Retina (tissue), 1 donor: ENCODE results near the gene PDSS2.
"Not testable (repeated sequence)": the region's sequence is repeated elsewhere in the genome, so short reads cannot be mapped to it uniquely, and the experiment has no call there.

ENCODE experiments used
- DNase-seq: peaks from one replicate; pipeline ENCODE4 v3.0.0-alpha.2; 2016

PDSS2 gene, protein sequence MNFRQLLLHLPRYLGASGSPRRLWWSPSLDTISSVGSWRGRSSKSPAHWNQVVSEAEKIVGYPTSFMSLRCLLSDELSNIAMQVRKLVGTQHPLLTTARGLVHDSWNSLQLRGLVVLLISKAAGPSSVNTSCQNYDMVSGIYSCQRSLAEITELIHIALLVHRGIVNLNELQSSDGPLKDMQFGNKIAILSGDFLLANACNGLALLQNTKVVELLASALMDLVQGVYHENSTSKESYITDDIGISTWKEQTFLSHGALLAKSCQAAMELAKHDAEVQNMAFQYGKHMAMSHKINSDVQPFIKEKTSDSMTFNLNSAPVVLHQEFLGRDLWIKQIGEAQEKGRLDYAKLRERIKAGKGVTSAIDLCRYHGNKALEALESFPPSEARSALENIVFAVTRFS

DNA sequence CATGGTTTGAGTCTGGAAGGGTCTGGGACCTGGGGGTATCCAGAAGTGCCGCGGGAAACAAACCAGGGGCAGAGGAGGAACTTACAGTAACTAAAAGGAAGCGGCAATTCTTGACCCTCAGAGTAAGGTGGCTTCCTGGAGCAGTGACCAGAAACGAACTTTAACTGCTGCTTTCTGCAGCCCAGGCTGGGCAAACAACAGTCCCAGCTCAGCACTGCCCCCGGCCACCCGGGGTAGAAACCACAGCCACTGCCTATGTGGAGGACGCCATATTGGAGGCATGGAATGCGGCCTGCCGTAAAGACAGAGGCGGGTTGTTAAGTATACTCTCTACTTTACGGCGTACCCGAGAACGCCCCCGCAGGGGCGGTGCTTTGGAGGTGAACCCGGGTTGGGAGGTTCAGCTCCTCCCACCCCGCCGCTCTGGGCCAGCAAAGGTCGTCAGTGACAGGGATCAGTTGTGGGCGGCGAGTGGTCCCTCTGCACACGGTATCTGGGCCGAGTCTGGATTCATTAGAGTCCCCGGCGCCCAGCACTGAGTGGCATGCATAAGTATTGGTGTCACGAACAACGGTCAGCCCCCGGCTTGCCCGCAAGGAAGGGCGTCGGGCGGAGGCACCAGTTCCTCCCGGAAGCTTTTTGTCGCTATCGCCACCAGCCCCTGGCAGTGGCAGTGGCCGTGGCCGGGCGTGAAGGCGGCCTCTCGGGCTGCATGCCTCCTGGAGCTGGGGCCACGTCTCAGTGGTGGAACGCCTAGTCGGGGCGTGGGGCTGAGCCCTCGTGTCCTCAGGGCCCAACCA, at the start of gene PDSS2:
TSS of gene PDSS2 (minus strand) at position 282 of the 800 bp plus-strand sequence. CDS start at position 3, 279 bp downstream.
- DNase-seq, result peak; percentile 97

DNA sequence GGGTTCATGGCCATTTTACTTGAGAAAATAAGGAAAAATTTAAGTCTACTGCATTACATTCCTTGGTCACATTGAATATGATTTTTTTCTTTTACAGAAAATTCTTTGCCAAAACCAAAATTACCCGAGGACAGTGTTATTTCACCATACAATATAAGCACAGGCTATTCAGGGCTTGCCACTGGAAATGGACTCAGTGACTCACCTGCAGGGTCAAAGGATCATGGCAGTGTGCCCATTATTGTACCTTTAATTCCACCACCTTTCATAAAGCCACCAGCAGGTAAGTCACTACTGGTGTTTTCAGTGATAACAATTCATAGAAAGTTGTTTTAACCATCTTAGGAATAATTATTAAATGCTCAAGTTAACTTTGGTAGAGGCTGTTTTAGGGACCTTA, 46.8 kb upstream of the PDSS2 start:
- no peak for DNase-seq

DNA sequence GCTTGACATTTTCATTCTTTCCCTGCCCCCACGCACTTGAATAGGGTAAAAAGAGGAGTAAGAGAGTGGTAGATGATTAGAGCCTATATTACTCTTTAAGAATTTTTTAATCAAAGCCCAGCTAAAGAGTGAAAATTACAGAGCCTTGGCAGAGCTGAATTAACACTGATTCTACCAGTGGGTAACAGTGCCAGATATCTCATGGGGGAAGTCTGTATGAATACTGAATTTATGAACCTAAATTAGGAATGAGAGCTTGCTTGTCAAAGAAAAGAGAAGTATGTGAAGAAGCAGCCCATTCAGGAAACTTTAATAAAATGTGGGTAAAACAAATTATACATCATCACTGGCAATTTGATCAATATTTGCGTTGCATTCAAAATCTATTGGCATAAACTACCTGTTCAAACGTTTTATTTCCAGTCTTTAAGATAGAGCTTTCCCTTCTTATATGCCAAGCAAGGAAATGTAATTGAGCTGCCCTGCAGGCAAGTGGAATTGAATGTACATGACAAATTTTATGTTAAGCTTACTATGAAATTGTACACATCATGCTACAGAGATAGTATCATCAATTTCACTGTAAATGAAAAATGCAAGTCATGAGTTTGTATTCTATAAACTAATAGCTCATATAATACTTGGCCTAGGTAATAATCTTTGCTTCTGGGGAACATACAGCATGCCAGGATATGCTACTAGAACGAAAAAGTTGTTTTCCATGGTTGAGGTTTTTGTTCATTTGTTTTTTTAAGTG, 45.1 kb upstream of the PDSS2 start:
- DNase-seq, result no peak

DNA sequence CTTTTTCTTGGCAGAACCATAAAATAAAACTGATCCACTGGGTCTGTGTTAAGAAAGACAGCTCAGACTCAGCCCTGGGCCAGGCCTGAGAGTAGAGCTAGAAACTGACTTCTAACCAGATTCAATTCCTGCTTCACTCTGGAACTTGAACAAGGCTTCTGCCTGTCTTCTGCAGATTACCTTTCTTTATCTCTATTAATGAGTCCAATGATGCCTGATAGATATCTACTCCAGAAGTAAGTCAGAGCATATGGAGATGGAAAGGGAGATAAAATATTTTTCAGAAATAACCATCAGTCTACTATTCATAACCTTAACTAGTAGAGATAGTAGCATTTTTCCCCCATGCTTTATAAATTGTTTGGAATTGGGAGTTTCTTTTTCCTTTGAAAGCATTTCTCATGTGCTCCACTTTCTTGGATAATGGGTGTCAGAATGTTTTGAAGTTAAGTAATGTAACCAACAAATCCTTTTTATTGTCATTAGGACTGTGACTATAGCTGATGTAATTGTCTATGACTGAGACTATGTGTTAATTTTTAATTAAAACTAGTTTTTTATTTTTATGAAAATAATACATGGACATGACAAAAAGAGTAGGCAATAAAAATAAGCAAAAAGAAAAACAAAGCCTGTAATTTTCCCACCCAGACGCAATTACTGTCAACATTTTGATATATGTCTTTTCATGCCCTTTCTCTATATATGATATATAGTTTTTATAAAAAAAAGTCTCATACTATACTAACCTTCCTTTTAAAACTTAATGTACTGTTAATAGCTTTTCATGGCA, 37.7 kb upstream of the PDSS2 start:
- DNase-seq, result no peak

DNA sequence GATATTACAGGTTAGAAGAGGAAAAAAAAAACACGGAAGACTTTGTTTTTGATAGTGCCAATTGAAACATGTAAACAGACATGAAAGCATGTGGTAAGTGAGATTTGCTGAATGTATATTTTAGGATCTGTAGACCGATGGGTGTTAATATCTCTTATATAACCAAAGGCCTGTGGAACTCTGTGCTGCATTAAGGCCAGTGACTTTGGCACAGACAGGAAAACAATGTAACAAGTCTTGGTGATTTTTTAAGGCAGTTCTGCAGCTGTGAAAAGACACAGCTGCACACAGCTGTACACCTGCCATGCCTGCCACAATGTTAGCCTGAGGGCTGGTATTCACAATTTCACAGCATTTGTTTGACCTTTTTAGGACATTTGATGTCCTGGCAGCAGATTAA, 36.6 kb upstream of the PDSS2 start:
- no peak for DNase-seq

DNA sequence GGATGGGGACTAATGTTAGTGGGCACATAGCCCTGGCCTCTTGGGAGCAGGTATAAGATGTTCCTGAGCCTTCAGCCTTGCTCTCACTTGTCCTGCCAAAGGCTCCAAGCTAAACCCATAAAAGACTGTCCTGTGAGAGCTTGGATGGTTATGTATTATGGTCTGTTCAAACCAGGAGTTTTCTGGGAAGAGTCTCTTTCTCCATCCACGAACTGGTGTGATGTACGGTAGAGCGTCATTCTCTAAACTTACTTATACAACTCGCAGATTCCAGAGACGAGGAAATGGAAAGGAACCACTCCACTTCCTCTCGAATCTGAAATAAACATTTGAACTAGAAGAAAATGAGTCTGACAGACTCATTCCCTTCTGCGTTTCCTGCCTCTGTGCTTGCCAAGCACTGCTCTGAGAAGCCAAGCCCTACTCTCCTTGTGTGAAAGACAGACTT, 35.9 kb upstream of the PDSS2 start:
- DNase-seq, result no peak

DNA sequence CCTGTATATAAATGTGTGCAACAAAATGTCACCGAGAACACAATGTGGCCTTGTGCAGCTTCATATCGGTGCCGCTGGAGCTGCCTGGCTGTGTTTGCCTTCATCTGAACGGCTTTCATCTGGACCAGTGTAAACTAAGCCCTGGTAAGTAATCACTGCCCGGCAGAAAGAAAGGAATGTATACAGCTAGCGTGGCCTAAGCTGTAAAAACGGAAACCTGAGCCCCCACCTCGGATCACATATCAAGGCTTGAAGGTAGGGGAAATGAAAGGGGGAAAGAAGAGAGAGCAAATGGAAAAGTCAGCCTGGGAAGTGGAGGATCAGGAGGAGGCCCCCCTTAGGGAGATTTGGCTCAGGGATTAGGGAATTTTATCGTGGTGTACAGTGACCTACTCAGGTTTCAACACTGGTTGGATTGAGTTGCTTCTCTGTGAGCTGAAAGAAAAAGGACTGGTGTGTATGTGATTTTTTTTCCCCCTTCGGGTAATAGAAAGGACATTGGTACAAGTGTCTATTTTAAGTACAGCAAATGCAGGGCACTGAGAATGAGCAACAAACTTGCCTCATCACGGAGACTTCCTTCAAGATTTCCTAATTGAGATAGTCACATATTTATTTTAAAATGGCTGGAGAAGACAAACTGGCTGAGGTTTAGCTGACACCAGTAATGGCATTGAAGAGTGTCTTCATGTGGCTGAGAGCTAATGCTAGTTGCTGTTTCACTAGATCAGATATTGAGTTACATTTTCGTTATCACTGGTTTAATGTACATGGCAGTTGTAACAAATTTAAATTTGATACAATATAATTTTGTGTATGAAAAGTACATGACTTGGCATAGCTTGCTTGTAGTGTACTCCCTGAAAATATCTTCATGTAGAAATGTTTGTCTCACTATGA, 34.0 kb upstream of the PDSS2 start:
- peak; percentile 47 for DNase-seq

DNA sequence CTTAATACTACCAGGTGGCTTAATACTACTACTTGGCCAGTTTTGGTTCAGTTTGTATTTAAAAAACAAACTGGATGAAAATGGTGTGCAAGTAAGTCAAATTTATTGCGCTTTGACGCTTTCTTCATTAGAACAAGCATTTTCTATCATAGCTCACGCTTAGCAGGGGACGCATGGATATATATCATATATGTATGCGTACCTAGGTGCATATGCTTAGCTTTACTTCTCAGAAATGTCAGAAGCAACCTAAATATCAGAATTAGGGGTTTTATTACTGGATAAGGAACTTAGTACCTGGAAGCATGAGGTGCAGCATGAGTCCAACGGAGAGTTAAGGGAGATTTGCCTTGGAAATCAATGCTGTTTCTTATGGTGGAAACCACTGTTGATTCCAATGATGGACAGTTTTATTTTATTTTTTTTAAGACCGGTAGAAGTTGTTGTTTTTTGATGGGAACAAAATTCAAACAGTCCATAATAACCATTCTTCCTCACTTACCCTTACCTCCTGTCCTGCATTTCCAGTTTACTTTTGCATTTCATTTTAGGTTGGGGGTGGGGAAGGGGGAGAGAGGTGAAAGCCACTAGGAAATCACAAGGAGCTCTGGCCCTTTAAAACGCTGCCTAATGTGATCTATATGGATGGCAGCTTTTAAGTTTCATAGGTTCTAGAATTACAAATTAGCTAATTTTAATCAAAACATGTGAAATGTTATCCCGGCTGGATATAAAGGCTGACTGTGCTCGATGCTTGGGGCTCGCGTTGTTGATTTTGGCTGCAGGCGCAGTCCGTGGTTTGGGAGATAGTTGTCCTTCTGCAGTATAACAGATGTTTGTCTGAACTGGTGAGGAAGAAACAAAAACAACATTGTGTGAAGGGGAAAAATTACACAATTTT, 32.6 kb upstream of the PDSS2 start:
- DNase-seq, result no peak

DNA sequence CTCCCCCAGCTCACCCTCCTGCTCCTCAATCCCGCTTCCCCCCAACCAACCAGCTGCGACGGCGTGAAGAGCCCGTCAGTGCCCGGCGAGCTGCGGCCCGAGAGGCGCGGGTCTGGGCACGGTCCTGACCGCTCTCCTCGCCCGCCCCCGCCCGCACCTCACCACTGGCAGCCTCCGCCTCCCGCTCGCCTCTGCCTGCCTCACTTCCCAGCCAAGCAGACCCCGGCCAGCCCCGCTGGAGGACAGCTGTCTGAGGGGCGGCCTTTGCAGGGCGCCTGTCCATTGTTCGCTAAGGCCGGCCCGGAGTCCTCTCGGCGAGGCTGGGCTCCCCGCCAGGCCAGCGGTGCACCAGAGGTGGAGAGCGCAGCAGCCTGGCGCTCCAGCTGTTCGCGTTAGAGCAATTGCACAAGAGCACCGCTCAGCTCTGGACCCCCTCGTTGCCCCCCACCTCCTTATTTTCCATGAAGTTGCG, 31.8 kb upstream of the PDSS2 start:
- DNase-seq, result peak; percentile 83

DNA sequence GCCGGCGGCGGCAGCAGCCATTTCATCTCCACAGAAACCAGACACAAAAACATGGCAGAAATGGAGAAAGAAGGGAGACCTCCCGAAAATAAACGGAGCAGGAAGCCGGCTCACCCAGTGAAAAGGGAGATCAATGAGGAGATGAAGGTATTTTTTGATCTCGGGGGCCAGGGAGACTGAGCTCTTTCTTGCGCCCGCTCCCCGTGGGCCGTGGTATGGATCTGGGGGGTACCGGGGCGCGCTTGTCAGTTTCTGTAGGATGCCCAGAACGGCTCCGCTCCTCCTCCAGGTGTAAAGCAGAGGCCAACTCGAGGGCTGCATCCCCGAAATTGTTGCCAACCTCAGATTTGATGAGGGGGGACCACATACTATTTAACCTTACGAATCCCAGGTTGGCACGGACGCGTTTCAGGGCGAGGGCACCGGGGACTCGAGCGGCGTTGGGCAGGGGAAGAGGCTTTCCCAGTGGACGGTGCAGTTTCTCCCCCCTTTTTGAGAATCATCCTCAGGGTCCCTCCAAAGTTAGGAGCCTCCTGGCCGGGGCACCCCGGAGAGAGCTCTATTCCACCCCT, 31.3 kb upstream of the PDSS2 start:
- peak; percentile 88 for DNase-seq

DNA sequence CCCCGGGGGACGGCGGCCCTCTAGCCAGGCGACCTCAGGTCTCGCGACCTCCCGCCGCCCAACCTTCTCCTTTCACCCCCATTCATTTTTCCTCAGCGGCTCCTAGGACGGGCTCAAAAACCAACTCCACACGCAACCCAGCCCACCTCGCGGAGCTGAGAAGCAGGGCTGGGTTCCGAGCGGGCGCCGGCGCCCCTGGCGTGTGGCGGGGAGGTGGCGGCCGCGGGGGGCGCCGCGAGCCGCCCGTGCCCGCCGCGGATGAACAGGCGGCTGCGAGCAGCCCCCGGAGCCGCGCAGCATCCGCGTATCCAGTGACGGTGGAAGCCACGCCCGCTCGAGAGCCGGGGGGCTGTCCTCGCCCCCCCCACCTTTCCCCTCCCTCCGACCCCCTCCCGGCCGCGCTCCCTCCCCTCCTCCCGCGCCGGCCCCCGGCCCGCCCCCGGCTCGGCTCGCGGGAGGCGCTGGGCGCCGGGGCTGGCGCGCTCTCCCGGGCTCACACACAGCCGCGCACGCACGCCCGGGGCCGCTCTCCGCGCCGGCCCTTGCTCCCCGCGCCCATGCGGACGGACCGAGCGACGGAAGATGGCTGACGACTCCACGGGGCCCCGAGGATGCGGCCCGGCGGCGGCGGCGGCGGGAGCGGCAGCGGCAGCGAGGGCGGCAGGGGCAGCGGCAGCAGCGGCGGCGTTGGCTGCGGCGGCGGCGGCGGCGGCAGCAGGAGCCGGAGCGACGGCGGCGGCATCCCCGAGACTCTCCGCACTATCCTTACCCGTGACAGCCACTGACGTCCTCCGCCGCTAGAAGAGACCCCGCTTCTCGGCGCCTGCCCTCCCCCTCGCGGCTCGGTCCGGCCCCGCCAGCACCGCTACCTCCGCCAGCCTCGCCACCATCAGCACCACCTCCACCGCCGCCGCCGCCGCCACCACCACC, 30.5 kb upstream of the PDSS2 start, which contains the start of gene SOBP:
TSS of gene SOBP (plus strand) at position 482 of the 930 bp plus-strand sequence. CDS start 500 bp downstream, outside the sequence.
- DNase-seq, result peak; percentile 87

DNA sequence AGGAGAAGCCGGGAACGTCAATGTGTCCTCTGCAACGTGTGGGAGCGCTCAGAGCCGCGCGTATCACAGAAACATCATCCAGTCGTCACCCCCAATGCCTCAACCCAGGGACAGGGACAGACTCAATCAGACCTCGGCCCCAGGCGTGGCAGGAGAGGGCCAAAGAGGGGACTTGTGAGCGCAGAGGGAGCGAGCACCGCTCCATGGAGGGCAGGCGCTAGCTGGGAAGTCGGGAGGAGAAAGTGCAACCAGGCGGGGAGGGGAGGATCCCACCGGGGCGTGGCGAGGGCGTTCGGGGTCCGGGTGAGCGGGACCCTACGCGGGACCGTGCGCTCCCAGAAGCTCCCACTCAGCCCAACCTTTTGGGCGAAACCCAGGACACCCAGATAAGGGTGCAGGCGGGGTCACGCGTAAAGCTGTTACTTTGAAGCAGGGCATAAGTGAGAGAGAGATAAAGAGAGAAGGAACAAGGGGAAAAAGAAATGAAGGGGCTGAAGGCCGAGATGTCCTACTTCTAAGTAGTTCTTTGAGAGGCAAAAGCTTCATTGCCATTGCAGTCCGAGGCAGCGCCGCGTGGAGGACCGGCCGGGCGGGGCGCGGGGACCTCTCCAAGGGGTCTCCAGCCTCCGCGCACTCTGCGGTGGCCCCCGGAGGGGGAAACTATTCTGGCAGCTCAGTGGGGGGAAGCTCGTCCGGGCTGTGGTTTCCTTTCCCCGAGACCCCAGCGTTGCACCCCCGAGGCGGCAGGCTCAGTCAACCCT, 29.7 kb upstream of the PDSS2 start:
- DNase-seq, result peak; percentile 86

DNA sequence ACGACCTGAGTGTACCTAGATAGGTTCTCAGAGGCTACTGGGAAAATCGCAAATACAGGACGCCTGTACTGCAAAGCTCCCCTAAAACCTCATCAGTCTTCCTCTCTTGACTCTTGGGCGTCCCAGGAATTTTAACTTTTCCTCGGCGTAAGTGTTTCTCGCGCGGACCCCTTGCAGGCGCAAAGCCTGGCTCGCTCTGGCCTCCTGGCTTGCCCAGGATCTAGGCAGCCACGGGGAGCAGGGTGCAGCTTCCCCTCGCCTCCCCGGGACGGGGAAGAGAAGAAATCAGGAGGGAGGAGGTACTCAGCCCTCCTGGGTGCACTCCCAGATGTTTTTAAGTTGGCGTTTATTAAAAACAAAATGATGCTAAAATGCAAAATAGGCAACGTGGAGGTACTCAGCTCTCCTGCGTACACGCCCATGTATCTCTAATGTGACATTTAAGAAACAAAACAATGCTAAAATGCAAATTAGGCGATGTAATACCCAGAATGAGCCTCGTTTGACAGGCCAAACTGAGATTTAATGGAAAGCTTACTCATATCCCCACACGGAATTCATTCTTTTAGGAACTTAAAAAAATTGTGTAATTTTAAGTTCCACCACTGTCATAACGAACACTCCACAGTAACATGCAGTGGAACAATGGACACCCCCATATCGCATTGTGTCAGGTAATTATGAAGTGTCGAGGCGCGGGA, 29.0 kb upstream of the PDSS2 start:
- peak; percentile 53 for DNase-seq

DNA sequence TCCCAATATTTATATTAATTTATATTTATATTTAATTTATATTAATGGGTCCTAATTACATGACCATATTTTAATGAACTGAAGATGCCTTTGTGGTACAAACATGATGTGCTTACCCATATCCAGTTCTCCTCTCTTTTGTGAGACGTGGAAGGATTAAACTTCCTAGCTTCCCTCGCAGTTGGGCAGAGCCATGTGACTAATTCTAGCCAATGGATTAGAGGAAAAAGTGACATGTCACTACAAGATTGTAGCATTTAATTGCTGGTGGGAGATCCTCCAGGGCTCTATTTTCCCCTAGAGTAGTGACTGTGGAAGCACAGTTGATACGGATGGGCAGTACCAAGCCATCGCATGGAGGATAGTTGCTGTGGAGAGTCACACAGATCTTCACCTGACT, 25.8 kb upstream of the PDSS2 start:
- DNase-seq, result no peak

DNA sequence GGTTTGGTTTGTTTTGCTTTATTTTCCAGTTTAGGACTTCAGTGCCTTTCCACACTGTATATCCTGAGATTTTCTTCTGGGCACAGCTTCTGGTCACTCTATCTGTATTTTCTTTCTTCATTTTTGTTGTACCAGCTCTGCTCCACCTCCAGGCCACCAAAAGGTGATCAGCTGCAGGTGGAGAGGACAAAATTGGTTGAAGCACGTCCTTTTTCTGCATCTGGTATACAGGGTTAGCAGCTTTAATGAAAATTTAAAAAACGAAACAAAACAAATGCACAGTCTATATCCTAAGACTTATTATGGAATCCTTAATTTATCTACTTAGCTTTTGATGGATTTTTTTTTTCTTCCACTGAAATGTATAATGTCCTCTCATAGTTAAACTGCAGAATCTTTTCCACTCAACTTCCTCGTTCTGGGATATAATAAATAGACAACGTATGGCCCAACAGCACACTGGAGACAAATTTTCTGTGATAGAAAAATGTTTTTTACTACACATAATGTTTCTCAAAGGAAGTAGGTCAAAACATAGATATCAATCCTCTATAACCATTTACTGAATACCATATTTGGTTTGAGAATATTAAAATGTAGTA, 19.8 kb upstream of the PDSS2 start:
- DNase-seq, result no peak

DNA sequence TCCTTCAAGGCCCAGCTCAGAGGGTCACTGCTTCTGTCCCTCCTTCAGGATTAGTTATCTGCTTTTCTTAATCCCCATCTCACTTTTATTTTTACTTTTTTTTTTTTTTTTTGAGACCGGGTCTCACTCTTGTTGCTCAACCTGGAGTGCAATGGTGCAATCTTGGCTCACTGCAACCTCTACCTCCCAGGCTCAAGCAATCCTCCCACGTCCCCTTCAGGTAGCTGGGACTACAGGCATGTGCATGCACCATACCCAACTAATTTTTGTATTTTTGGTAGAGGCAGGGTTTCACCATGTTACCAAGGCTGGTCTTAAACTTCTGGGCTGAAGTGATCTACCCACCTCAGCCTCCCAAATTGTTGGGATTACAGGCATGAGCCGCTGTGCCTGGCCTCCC, 16.5 kb upstream of the PDSS2 start:
- DNase-seq, result not testable (repeated sequence)
